Right lobe of liver (tissue), 4 donors: ENCODE data around the gene ARHGAP42.

Experiments used
- POLR2A ChIP-seq: fragments of 450-650 bp; IDR thresholded peaks from one replicate; pipeline ENCODE4 v1.6.1; 2017; ENCODE audit warnings: antibody characterized with exemption, mild to moderate bottlenecking
- TF ChIP-seq, protein P1 (sequence below), 4 donors: fragments of 200-600 bp in 3 of 4; fragments of 450-650 bp in 1 of 4; IDR thresholded peaks; one replicate each; pipeline versions ENCODE4 v1.5.1 to v1.8.0; 2016 to 2022; ENCODE audit warnings: antibody characterized with exemption in 4 of 4, mild to moderate bottlenecking in 2 of 4
- donor health status: DM: no; HTN: no; CAD: no.
- donor health status: DM: no; HTN: no; CAD: no.
- donor health status: DM: no; HTN: yes; CAD: no.

DNA sequence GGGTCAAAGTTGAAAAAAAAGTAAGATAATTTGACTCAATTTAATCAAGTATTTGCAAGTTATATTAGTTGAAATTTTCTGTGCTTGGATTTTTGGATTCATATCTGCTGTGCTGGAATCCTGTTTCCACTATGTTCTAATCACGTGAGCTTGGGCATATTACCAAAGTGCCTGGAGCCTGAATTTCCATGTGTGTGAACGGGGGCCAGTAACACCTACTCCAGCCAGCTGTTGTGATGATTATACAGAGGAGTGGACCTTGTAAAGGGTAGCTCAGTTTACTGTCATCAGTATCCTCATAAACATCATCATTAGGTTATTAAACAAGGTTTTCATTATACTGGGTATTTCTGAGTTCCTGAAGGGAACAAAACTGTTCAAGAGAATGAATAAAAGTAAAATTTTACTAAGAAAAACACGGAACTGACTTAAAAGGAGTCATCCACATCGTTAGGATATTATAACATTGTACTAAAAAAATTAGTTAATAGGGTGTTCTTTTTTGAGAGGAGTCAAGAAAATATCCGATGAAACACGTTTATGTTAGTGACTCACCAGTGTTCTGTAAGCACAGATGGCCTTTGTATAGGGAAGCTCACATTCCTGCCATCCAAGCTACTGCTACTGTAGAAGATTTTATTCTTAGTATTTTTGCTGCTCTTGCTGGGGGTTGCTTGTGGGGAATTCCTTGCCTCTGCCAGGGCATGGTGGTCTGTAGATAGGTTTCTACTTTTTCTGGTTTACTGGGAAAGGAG is 144.1 kb downstream of the ARHGAP42 start:
- TF ChIP-seq, protein P1, sequence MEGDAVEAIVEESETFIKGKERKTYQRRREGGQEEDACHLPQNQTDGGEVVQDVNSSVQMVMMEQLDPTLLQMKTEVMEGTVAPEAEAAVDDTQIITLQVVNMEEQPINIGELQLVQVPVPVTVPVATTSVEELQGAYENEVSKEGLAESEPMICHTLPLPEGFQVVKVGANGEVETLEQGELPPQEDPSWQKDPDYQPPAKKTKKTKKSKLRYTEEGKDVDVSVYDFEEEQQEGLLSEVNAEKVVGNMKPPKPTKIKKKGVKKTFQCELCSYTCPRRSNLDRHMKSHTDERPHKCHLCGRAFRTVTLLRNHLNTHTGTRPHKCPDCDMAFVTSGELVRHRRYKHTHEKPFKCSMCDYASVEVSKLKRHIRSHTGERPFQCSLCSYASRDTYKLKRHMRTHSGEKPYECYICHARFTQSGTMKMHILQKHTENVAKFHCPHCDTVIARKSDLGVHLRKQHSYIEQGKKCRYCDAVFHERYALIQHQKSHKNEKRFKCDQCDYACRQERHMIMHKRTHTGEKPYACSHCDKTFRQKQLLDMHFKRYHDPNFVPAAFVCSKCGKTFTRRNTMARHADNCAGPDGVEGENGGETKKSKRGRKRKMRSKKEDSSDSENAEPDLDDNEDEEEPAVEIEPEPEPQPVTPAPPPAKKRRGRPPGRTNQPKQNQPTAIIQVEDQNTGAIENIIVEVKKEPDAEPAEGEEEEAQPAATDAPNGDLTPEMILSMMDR (IDR thresholded peaks at IDR 0.05) = no peak
- no peak for TF ChIP-seq POLR2A
